OCI-LY7 (cell line): ENCODE data around the gene KCTD19. TPM values are rescaled to one million over a fixed set of nuclear protein-coding genes. Genes with fewer than 3 reads are reported as not detected.

Source experiments
- BruUV-seq: library from RNA; stranded (reverse); fragments of 400-500 nt; replicated peaks from 2 replicates; lab custom pipeline; 2021; lab: Mats Ljungman, UMichigan
- CTCF ChIA-PET: fragments of 300-600 bp; sonication (Branson Sonifier 250); formaldehyde crosslinking; loops from one replicate; lab custom pipeline; 2022; ENCODE audit warnings: antibody characterized with exemption; ENCODE audit not compliant: unreplicated experiment; lab: Charles Lee
- POLR2A ChIA-PET: fragments of 300-600 bp; sonication (Branson Sonifier 250); formaldehyde crosslinking; loops from one replicate; lab custom pipeline; 2022; ENCODE audit warnings: antibody characterized with exemption; lab: Charles Lee
- DNase-seq: peaks from one replicate; pipeline ENCODE4 v3.0.0-alpha.2; 2015; ENCODE audit warnings: low spot score
- H2AFZ ChIP-seq: fragments of 200-600 bp; sonication (generic), shearing (Covaris generic); 2 replicates; pipeline ENCODE4 v1.6.1; 2014; ENCODE audit warnings: mild to moderate bottlenecking, antibody characterized with exemption, low read length, moderate library complexity
- H3K27ac ChIP-seq: fragments of 200-600 bp; sonication (generic); 2 replicates; pipeline ENCODE4 v1.5.1; 2014; ENCODE audit warnings: mixed run types, low read depth, mild to moderate bottlenecking, moderate library complexity, low read length, inconsistent platforms; ENCODE audit not compliant: poor library complexity, severe bottlenecking
- H3K36me3 ChIP-seq: fragments of 200-600 bp; sonication (generic); 2 replicates; pipeline ENCODE4 v1.6.1; 2014; ENCODE audit warnings: mild to moderate bottlenecking, antibody characterized with exemption, low read length, moderate library complexity, mixed read lengths; ENCODE audit not compliant: insufficient read depth
- H3K4me1 ChIP-seq: fragments of 200-600 bp; sonication (generic); 2 replicates; pipeline ENCODE4 v1.5.1; 2014; ENCODE audit warnings: mild to moderate bottlenecking, low read length; ENCODE audit not compliant: insufficient read depth, poor library complexity, severe bottlenecking
- H3K4me2 ChIP-seq: fragments of 200-600 bp; sonication (generic); 2 replicates; pipeline ENCODE4 v1.6.1; 2014; ENCODE audit warnings: mild to moderate bottlenecking, low read length
- H3K4me3 ChIP-seq: fragments of 200-600 bp; sonication (generic); 2 replicates; pipeline ENCODE4 v1.5.1; 2014; ENCODE audit warnings: mild to moderate bottlenecking, low read depth, low read length; ENCODE audit not compliant: poor library complexity, severe bottlenecking
- H3K79me2 ChIP-seq: fragments of 200-600 bp; sonication (generic); 2 replicates; pipeline ENCODE4 v1.6.1; 2016; ENCODE audit warnings: low read depth, mild to moderate bottlenecking, low read length, moderate library complexity, mixed read lengths; ENCODE audit not compliant: insufficient read depth
- H3K9me2 ChIP-seq: fragments of 200-600 bp; sonication (generic); 2 replicates; pipeline ENCODE4 v1.6.1; 2016; ENCODE audit warnings: mild to moderate bottlenecking, low read length, mixed read lengths; ENCODE audit not compliant: insufficient read depth
- H3K9me3 ChIP-seq: fragments of 200-600 bp; sonication (generic); 2 replicates; pipeline ENCODE4 v1.6.1; 2014; ENCODE audit warnings: mild to moderate bottlenecking, mixed run types, low read length, mixed read lengths
- H4K20me1 ChIP-seq: fragments of 200-600 bp; sonication (generic); 2 replicates; pipeline ENCODE4 v1.6.1; 2014; ENCODE audit warnings: mild to moderate bottlenecking, antibody characterized with exemption, low read length, moderate library complexity, mixed read lengths; ENCODE audit not compliant: insufficient read depth
- EZH2phosphoT487 ChIP-seq: fragments of 200-600 bp; sonication (generic); IDR thresholded peaks from 2 replicates; pipeline ENCODE4 v1.6.1; 2018; ENCODE audit warnings: low read depth, borderline replicate concordance, mild to moderate bottlenecking, mixed run types, antibody characterized with exemption, low read length, moderate library complexity, mixed read lengths
- intact Hi-C: fragments of 100-400 bp; cut with micrococcal nuclease; formaldehyde crosslinking; loops from one replicate; pipeline ENCODE4 v1.10.0; 2022; ENCODE audit not compliant: unreplicated experiment
- total RNA-seq, 2 experiments: library from RNA; depleted of rRNA in 1 of 2; stranded (reverse); fragments of >200 nt in 1 of 2; shearing (Covaris generic) in 1 of 2; gene quantifications; 2 replicates each; pipeline ENCODE4 v1.2.3, GENCODE V29; 2014 to 2022
- TF ChIP-seq, protein P1 (sequence below): fragments of 200-600 bp; sonication (generic); conservative IDR thresholded peaks from 2 replicates; pipeline ENCODE4 v1.5.1; 2014; ENCODE audit warnings: mild to moderate bottlenecking, antibody characterized with exemption, low read length, moderate library complexity, mixed read lengths

The KCTD19 gene
- total RNA-seq, 2 experiments from 2014 or later, result 0.17 TPM; not detected in 1

DNA sequence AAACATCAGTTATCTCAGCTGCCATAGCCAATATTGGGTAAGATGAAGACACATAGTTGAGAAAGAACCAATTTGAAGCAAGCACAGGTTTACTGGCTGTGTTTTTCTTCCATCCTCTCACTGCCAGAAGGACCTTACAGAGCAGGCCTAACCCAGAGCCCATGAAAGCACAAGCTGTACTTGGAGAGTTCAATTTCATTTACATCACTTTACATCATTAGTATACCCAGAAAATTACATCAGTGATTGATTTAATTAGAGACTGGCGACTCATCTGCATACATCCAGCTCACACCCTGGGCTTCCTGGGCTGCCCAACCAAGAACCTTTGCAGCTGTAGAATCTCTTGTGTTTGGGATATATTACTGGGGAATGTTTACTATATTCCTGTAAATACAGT, 23.8 kb upstream of the KCTD19 start:
- intact Hi-C loops, result no loop called here
- TF ChIP-seq EZH2phosphoT487, result no peak
- TF ChIP-seq, protein P1, sequence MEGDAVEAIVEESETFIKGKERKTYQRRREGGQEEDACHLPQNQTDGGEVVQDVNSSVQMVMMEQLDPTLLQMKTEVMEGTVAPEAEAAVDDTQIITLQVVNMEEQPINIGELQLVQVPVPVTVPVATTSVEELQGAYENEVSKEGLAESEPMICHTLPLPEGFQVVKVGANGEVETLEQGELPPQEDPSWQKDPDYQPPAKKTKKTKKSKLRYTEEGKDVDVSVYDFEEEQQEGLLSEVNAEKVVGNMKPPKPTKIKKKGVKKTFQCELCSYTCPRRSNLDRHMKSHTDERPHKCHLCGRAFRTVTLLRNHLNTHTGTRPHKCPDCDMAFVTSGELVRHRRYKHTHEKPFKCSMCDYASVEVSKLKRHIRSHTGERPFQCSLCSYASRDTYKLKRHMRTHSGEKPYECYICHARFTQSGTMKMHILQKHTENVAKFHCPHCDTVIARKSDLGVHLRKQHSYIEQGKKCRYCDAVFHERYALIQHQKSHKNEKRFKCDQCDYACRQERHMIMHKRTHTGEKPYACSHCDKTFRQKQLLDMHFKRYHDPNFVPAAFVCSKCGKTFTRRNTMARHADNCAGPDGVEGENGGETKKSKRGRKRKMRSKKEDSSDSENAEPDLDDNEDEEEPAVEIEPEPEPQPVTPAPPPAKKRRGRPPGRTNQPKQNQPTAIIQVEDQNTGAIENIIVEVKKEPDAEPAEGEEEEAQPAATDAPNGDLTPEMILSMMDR, result no peak
- H3K27ac ChIP-seq, result no peak overlapping the region
- no peaks in the 10 kb centered on the region for H3K9me3 ChIP-seq
- no peaks in the 10 kb centered on the region for H3K4me1 ChIP-seq
- H3K36me3 ChIP-seq, result no peaks in the 10 kb centered on the region
- no TSS peak for BruUV-seq
- CTCF ChIA-PET, result no interaction called here
- POLR2A ChIA-PET, result interaction anchor here (0.7 kb wide), 1 partner anchor 32 kb away, joined by 3 read pairs; no protein-coding TSS in a partner anchor
- H4K20me1 ChIP-seq, result no peaks in the 10 kb centered on the region
- H3K9me2 ChIP-seq, result no peaks in the 10 kb centered on the region
- no peak overlapping the region for H3K4me2 ChIP-seq
- no peak overlapping the region for H2AFZ ChIP-seq
- H3K79me2 ChIP-seq, result no peaks in the 10 kb centered on the region
- no peak overlapping the region for H3K4me3 ChIP-seq
- no peak for DNase-seq

- Histone ChIP-seq H3K79me2 (no peaks in the 10 kb centered on the region), H3K27ac (no peak overlapping the region), H3K4me3 (no peak overlapping the region), H3K4me1 (no peaks in the 10 kb centered on the region), H3K9me2 (no peaks in the 10 kb centered on the region), H3K4me2 (no peak overlapping the region), H3K9me3 (no peaks in the 10 kb centered on the region), H4K20me1 (no peaks in the 10 kb centered on the region), H2AFZ (no peak overlapping the region), H3K36me3 (no peaks in the 10 kb centered on the region)
- POLR2A ChIA-PET, result interaction anchor here (0.8 kb wide), 1 partner anchor 17 kb away, joined by 3 read pairs; no protein-coding TSS in a partner anchor
- TF ChIP-seq EZH2phosphoT487, result no peak
- TF ChIP-seq, protein P1, result peak; percentile 88
- CTCF ChIA-PET, result no interaction called here
- intact Hi-C loops, result loop anchor here (5.0 kb wide), 1 partner anchor 48 kb away; no protein-coding TSS in a partner anchor
- BruUV-seq, result no TSS peak
- peak; percentile 67 for DNase-seq
Measured at GRCh38 chr16:67349172-67349571, 22.6 kb upstream of the KCTD19 start.

- POLR2A ChIA-PET, result no interaction called here
- Histone ChIP-seq H3K4me1 (no peaks in the 10 kb centered on the region), H3K36me3 (no peaks in the 10 kb centered on the region), H2AFZ (no peak overlapping the region), H3K9me3 (no peaks in the 10 kb centered on the region), H3K4me2 (no peak overlapping the region), H3K9me2 (no peaks in the 10 kb centered on the region), H3K27ac (no peak overlapping the region), H3K4me3 (no peak overlapping the region), H4K20me1 (no peaks in the 10 kb centered on the region), H3K79me2 (no peaks in the 10 kb centered on the region)
- CTCF ChIA-PET, result no interaction called here
- intact Hi-C loops, result loop anchor here (5.0 kb wide), 1 partner anchor 51 kb away; no protein-coding TSS in a partner anchor
- no peak for DNase-seq
- no TSS peak for BruUV-seq
- TF ChIP-seq, protein P1, result no peak
- no peak for TF ChIP-seq EZH2phosphoT487
Measured at GRCh38 chr16:67346341-67346740, 19.8 kb upstream of the KCTD19 start.
